Activated T-cell treated with anti-CD3 and anti-CD28 coated beads, Interleukin-2, amount 50 U/mL, for 4 hours (primary cell): ENCODE measurements around the gene SEC22C. TPM values are rescaled to one million over a fixed set of nuclear protein-coding genes. Genes with fewer than 3 reads are reported as not detected.
A peak's percentile ranks its signal among the peaks of the same experiment; 100 is the strongest.

Experiments
- ATAC-seq, 2 donors: fragments of 200-7000 bp; cut with Tn5 transposase; one replicate each; pipeline ENCODE4 v1.10.0; 2021
- DNase-seq: peaks from one replicate; pipeline ENCODE4 v3.0.0-alpha.2; 2020
- H3K27me3 Mint-ChIP-seq: one replicate; pipeline ENCODE4 v1.8.0; 2021; ENCODE audit warnings: low read depth, mixed read lengths
- H3K36me3 Mint-ChIP-seq: one replicate; pipeline ENCODE4 v1.8.0; 2022; ENCODE audit warnings: mixed read lengths; ENCODE audit not compliant: insufficient read depth
- H3K4me1 Mint-ChIP-seq: one replicate; pipeline ENCODE4 v1.8.0; 2021; ENCODE audit warnings: low read depth, mixed read lengths
- H3K4me3 Mint-ChIP-seq: one replicate; pipeline ENCODE4 v1.8.0; 2021; ENCODE audit warnings: mild to moderate bottlenecking, moderate library complexity, mixed read lengths
- H3K9me3 Mint-ChIP-seq: one replicate; pipeline ENCODE4 v1.8.0; 2021; ENCODE audit warnings: mixed read lengths
- total RNA-seq, 3 donors: library from RNA; stranded (reverse); gene quantifications; one replicate each; pipeline ENCODE4 v1.2.1, GENCODE V29; 2021

Gene SEC22C
- total RNA-seq, 3 donors from 2014 or later = 32.0 to 35.3 (median 35.1) TPM

DNA sequence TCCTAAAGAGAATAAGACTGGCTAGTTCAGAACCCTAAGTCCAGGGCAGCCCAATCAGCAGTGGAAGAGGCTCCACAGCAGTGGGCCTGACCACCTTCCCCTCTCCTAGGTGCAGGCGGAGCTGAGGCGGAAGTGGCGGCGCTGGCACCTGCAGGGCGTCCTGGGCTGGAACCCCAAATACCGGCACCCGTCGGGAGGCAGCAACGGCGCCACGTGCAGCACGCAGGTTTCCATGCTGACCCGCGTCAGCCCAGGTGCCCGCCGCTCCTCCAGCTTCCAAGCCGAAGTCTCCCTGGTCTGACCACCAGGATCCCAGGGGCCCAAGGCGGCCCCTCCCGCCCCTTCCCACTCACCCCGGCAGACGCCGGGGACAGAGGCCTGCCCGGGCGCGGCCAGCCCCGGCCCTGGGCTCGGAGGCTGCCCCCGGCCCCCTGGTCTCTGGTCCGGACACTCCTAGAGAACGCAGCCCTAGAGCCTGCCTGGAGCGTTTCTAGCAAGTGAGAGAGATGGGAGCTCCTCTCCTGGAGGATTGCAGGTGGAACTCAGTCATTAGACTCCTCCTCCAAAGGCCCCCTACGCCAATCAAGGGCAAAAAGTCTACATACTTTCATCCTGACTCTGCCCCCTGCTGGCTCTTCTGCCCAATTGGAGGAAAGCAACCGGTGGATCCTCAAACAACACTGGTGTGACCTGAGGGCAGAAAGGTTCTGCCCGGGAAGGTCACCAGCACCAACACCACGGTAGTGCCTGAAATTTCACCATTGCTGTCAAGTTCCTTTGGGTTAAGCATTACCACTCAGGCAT lies 45.6 kb downstream of the SEC22C start:
- peak; percentile 41 to 51 for ATAC-seq
- H3K4me1 Mint-ChIP-seq = peaks cover 42% of the 10 kb centered on the region

DNA sequence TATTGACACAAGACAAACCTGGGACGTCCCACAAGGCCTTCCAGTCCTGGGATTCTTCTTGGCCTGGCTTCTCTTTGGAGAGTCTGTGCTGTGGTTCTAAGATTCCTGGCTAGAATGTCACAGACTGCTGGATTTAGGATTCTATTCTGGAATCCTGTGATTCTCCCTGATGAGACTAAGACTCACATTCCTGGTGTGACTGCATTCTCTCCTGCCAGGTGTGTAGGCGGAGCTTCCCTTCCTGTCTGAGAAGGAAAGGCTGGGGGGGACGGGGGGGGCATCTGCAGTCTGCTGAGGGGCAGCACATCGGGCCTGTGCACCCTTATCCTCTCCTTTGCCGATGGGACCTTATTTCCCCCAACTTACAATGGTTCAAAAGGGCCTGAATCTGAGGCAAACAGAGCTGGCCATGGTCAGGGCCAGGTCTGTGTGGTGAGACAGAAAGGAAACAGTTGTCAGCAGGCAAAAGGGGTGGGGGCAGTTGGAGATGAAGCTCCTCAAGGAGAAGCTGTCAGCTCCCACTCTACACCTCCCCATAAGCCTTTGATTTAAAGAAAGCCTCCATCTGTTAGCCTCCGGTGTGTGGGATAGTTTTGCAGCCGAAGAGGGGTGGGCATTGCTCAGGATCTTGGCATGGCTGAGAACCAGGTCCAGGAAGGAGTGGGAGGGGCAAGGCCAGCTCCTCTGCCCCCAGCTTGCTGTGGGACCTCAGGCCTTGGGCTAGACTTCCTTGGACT lies 48.4 kb downstream of the SEC22C start:
- no peak for ATAC-seq
- no peak for DNase-seq
- H3K4me1 Mint-ChIP-seq = peaks cover 64% of the 10 kb centered on the region
- H3K4me3 Mint-ChIP-seq = no peak overlapping the region
- no peaks in the 10 kb centered on the region for H3K9me3 Mint-ChIP-seq
- no peaks in the 10 kb centered on the region for H3K27me3 Mint-ChIP-seq
- peaks cover 13% of the 10 kb centered on the region for H3K36me3 Mint-ChIP-seq

More for the DNA sequence above, 45.6 kb downstream of the SEC22C start:
- no peaks in the 10 kb centered on the region for H3K27me3 Mint-ChIP-seq
- no peaks in the 10 kb centered on the region for H3K9me3 Mint-ChIP-seq
- peak; percentile 23 for DNase-seq
- peaks cover 5% of the 10 kb centered on the region for H3K36me3 Mint-ChIP-seq
- no peak overlapping the region for H3K4me3 Mint-ChIP-seq

DNA sequence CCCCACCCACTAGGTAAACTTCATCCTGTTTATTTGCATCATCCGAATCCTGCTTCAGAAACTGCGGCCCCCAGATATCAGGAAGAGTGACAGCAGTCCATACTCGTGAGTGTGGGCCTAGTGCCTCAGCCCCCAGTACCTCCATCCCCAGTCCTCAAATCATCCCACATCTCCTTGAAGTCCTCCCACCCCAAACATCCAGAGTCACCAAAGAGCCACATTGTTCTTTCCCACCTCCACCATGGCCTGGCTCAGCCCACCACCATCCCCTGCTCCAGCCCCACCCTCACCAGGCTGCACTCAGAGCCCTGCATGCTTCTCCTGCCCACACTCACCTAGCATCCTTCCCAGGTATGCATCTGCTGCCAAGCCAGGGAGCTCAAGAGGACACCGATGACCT lies 49.5 kb downstream of the SEC22C start:
- DNase-seq (no peak), ATAC-seq (no peak)
- H3K36me3 Mint-ChIP-seq = peaks cover 14% of the 10 kb centered on the region
- peaks cover 72% of the 10 kb centered on the region for H3K4me1 Mint-ChIP-seq
- no peaks in the 10 kb centered on the region for H3K9me3 Mint-ChIP-seq
- no peaks in the 10 kb centered on the region for H3K27me3 Mint-ChIP-seq
- no peak overlapping the region for H3K4me3 Mint-ChIP-seq

- no peaks in the 10 kb centered on the region for H3K27me3 Mint-ChIP-seq
- no peak overlapping the region for H3K4me3 Mint-ChIP-seq
- H3K9me3 Mint-ChIP-seq = no peaks in the 10 kb centered on the region
- DNase-seq (no peak), ATAC-seq (no peak)
- peaks cover 79% of the 10 kb centered on the region for H3K4me1 Mint-ChIP-seq
- peaks cover 14% of the 10 kb centered on the region for H3K36me3 Mint-ChIP-seq
Measured at GRCh38 chr3:42531470-42531869, 50.3 kb downstream of the SEC22C start.

DNA sequence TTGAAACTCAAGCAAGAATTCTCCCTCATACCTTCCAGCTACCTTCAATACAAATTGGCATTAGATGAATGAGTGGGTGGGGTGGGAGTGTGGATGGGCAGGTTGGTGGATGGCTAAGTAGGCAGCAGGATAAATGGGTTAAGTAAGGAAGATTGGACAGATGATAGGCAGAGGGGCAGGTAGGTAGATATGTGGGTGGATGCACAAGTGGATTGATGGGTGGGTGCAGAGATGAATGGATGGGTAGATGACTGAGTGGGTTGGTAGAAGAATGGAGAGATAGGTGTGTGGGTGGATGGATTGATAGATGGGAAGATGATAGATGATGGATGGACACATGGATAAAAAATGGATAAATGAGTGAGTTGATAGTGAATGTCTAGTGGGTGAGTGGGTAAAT lies 51.7 kb downstream of the SEC22C start:
- peaks cover 85% of the 10 kb centered on the region for H3K4me1 Mint-ChIP-seq

GRCh38 chr3:42529468-42529867 lies 52.3 kb downstream of the SEC22C start:
- peaks cover 14% of the 10 kb centered on the region for H3K36me3 Mint-ChIP-seq
- no peak for DNase-seq
- H3K4me1 Mint-ChIP-seq = peaks cover 81% of the 10 kb centered on the region
- H3K4me3 Mint-ChIP-seq = peak overlapping the region; percentile 42
- H3K9me3 Mint-ChIP-seq = no peaks in the 10 kb centered on the region
- ATAC-seq = no peak
- H3K27me3 Mint-ChIP-seq = no peaks in the 10 kb centered on the region

More for the DNA sequence above, 51.7 kb downstream of the SEC22C start:
- ATAC-seq (no peak), DNase-seq (no peak)
- no peaks in the 10 kb centered on the region for H3K9me3 Mint-ChIP-seq
- no peaks in the 10 kb centered on the region for H3K27me3 Mint-ChIP-seq
- peaks cover 14% of the 10 kb centered on the region for H3K36me3 Mint-ChIP-seq
- H3K4me3 Mint-ChIP-seq = peak overlapping the region; percentile 42

DNA sequence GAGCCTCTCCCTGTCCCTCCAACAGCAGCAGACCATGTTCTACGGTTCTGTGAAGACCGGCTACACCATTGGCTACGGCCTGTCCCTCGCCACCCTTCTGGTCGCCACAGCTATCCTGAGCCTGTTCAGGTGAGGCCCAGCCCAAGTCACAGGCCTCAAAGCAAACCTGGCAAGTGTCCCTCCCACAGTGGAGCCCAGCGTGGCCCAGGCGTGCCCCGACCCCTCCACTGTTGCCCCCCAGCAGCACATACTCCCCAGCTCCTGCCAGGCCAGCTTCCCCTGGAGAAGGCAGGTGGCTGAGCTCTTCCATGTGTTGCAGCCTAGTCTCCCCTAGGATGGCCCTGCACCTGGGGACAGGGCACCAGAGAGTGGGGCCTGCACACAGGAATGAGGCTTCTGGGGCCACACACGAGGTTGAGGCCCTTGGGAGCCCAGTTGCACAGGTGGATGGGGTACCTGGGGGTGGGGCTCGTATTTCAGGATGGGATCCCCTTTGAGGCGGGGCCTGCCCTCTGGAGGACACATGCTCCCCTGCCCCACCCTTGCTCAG lies 54.3 kb downstream of the SEC22C start:
- no peak for DNase-seq
- Mint-ChIP-seq H3K27me3 (no peaks in the 10 kb centered on the region), H3K4me3 (no peak overlapping the region), H3K36me3 (peaks cover 13% of the 10 kb centered on the region), H3K9me3 (no peaks in the 10 kb centered on the region), H3K4me1 (peaks cover 63% of the 10 kb centered on the region)
- peak; percentile 6 to 10 for ATAC-seq

DNA sequence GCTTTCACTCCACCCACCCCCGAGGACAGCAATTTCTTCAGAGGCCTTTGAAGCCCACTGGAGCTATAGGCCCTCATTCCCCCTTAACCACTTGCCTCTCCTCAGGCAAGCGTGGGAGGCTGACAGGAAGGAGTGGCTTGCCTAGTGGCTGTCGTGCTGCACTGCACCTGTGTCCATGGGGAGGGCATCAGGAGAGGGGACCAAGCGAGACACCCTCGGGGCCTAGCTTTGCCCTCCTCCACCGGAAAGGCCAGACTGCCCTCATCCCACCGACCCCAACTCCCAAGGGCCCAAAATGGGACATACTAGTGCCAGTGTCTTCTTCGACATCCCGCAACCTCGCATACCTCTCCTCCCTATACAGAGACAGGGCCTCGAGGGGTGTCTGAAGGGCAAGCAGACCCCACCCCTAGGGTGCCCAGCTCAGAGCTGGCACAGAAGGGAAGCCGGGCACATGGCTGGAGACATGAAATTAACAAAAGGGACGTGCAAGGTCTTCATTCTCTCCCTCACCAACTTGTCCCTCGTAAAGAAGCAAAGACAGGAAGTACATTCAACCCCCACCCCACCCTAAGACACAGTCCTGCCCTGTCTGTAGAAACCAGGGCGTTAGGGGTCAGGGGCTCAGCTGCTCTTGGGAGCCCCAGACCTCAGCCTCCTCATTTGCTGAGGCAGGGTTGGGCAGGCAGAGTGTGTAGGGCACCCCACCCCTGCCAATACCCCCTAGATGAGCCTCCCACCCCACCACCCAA lies 55.0 kb downstream of the SEC22C start:
- Mint-ChIP-seq H3K36me3 (peaks cover 9% of the 10 kb centered on the region), H3K4me1 (peaks cover 57% of the 10 kb centered on the region), H3K9me3 (no peaks in the 10 kb centered on the region), H3K27me3 (no peaks in the 10 kb centered on the region), H3K4me3 (no peak overlapping the region)
- ATAC-seq (peak; percentile 87 to 91), DNase-seq (peak; percentile 46)

DNA sequence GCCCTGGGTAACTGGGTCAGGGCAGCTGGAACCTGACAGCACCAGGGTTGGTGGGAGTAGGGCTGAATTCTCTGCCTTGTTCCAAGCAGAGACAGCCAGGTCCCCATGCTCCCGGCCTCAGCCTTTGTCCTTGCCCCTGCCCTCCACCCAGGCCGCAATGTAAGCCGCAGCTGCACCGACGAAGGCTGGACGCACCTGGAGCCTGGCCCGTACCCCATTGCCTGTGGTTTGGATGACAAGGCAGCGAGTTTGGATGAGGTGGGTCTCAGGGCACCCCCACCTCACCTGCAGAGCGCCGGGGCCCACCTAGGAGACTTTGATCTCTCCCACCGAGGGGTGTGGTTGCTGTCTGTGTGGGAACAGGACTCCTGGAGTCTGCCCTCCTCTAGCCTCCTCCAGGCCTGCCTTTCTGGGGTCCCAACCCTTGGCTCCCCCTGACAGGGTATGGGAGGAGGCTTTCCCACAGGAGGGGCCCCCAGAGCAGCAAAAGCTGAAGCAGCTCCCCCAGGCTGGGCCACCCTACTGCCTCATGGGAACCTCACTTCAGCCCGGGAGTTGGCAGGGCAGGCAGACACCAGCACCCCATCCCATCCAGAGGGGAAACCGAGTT lies 55.9 kb downstream of the SEC22C start:
- Mint-ChIP-seq H3K4me1 (peaks cover 53% of the 10 kb centered on the region), H3K4me3 (no peak overlapping the region)
- no peak for ATAC-seq

GRCh38 chr3:42525212-42525611 lies 56.6 kb downstream of the SEC22C start:
- H3K4me1 Mint-ChIP-seq = peaks cover 52% of the 10 kb centered on the region
- H3K4me3 Mint-ChIP-seq = no peak overlapping the region
- peaks cover 13% of the 10 kb centered on the region for H3K36me3 Mint-ChIP-seq
- ATAC-seq (no peak), DNase-seq (no peak)
- H3K27me3 Mint-ChIP-seq = no peaks in the 10 kb centered on the region
- no peaks in the 10 kb centered on the region for H3K9me3 Mint-ChIP-seq

More for the DNA sequence above, 55.9 kb downstream of the SEC22C start:
- no peaks in the 10 kb centered on the region for H3K9me3 Mint-ChIP-seq
- no peak for DNase-seq
- H3K27me3 Mint-ChIP-seq = no peaks in the 10 kb centered on the region
- H3K36me3 Mint-ChIP-seq = peaks cover 15% of the 10 kb centered on the region

GRCh38 chr3:42524751-42525150 lies 57.0 kb downstream of the SEC22C start:
- DNase-seq = no peak
- no peaks in the 10 kb centered on the region for H3K27me3 Mint-ChIP-seq
- peaks cover 52% of the 10 kb centered on the region for H3K4me1 Mint-ChIP-seq
- no peaks in the 10 kb centered on the region for H3K9me3 Mint-ChIP-seq
- ATAC-seq = no peak
- H3K4me3 Mint-ChIP-seq = no peak overlapping the region
- H3K36me3 Mint-ChIP-seq = peaks cover 11% of the 10 kb centered on the region

GRCh38 chr3:42520906-42521305 lies 60.9 kb downstream of the SEC22C start:
- no peaks in the 10 kb centered on the region for H3K27me3 Mint-ChIP-seq
- H3K9me3 Mint-ChIP-seq = no peaks in the 10 kb centered on the region
- ATAC-seq = no peak
- no peak for DNase-seq
- no peak overlapping the region for H3K4me3 Mint-ChIP-seq
- peaks cover 12% of the 10 kb centered on the region for H3K36me3 Mint-ChIP-seq
- peaks cover 27% of the 10 kb centered on the region for H3K4me1 Mint-ChIP-seq

DNA sequence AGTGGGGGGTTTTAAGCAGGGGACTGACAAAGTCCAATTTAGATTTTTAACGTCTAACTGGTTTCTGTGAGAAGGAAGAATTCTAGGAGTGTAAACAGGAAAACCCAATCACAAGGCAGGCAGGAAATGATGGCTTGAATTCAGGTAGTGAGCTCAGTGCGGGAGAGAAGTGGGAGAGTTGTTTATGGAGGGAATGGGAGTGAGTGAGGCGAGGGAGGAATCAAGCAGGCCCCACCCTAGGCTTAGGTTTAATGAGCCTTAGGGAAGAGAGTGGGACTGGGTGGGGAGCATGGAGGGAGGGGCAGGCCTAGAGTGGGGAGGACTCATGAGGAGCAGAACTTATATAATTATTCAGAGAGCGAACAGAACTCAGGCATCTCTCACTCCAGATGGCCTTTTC lies 61.4 kb downstream of the SEC22C start:
- ATAC-seq = no peak

DNA sequence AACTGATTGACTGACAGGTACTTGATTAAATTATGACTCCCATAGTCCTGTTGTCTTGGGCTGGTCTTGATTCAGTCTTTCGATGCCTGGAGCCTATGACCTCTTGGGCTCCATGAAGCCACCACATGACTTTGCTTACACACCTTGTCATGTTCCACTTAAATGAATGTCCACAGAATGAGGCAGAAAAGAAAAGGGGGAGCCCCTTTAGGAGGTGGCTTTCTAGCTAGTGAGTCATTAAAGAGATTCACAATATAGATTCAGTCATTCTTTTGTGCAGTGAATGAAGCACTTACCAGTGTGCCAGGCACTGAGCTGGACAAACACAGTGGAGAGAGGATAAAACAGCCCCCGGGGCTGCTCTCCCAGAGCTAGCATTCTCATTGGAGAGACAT lies 62.2 kb downstream of the SEC22C start:
- DNase-seq (no peak), ATAC-seq (peak; percentile 93 to 94)
- H3K4me1 Mint-ChIP-seq = peaks cover 31% of the 10 kb centered on the region
- peaks cover 12% of the 10 kb centered on the region for H3K36me3 Mint-ChIP-seq
- H3K9me3 Mint-ChIP-seq = no peaks in the 10 kb centered on the region
- no peaks in the 10 kb centered on the region for H3K27me3 Mint-ChIP-seq
- peak overlapping the region; percentile 42 for H3K4me3 Mint-ChIP-seq

More for the DNA sequence above, 61.4 kb downstream of the SEC22C start:
- Mint-ChIP-seq H3K27me3 (no peaks in the 10 kb centered on the region), H3K9me3 (no peaks in the 10 kb centered on the region), H3K36me3 (peaks cover 12% of the 10 kb centered on the region), H3K4me3 (no peak overlapping the region), H3K4me1 (peaks cover 31% of the 10 kb centered on the region)
- DNase-seq = no peak
